ENCODE results near the gene DMRT1. TPM values are rescaled to one million over a fixed set of nuclear protein-coding genes. Genes with fewer than 3 reads are reported as not detected.
"Not testable (repeated sequence)": the region's sequence is repeated elsewhere in the genome, so short reads cannot be mapped to it uniquely, and the experiment has no call there.

Gene DMRT1
- total RNA-seq, 6 experiments from 2014 or later: not detected

DNA sequence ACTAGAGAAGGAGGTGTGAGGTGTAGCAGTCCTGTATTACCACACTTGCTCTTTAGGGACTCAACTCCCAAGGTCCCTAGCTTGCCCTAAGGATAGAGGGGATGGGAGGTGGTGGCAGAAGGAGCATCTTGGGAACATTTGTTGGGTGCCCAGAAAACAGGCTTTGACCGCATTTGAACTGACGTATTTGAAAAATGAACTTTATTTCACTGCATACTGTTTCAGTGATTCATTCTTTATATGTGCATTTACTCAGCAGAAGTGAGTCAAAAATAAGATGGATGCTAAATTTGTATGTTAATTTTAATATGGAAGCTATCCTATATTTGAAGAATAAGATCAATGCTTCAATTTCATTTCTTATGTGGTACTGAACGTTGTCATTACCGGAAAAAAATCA, 153.7 kb downstream of the DMRT1 start:
- H3K9me3 Mint-ChIP-seq: no peaks in the 10 kb centered on the region

DNA sequence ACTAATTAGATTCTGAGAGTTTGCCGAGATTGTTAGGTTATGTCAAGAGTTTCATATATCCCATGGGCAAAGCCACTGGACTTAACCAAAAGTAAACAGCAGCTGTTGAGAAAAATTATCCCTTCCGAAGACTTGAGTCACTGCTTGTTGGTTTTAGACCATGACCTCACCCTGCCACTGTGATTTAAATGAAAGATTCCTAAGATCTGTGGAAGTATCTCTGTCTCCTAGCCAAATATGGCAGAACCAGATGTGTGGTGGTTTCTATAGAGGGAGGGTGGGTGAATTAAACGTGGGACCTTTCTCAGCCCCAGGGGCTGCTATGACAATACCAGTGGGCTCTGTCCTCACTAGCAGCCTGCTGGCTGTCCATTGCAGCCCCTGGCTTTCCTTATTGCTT, 154.3 kb downstream of the DMRT1 start:
- peak overlapping the region; percentile 33; the same call in 1 of the 2 replicates for H3K27ac Mint-ChIP-seq
- peak; percentile 65 for DNase-seq
- TF ChIP-seq, protein P1, sequence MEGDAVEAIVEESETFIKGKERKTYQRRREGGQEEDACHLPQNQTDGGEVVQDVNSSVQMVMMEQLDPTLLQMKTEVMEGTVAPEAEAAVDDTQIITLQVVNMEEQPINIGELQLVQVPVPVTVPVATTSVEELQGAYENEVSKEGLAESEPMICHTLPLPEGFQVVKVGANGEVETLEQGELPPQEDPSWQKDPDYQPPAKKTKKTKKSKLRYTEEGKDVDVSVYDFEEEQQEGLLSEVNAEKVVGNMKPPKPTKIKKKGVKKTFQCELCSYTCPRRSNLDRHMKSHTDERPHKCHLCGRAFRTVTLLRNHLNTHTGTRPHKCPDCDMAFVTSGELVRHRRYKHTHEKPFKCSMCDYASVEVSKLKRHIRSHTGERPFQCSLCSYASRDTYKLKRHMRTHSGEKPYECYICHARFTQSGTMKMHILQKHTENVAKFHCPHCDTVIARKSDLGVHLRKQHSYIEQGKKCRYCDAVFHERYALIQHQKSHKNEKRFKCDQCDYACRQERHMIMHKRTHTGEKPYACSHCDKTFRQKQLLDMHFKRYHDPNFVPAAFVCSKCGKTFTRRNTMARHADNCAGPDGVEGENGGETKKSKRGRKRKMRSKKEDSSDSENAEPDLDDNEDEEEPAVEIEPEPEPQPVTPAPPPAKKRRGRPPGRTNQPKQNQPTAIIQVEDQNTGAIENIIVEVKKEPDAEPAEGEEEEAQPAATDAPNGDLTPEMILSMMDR (IDR thresholded peaks at IDR 0.05): no peak
- H3K36me3 Mint-ChIP-seq (ENCODE audit: low read depth): no peaks in the 10 kb centered on the region
- peaks cover 12% of the 10 kb centered on the region for H3K27me3 Mint-ChIP-seq (ENCODE audit: insufficient read depth)
- H3K4me3 Mint-ChIP-seq: peak overlapping the region; percentile 13; the same call in 1 of the 2 replicates
- no peaks in the 10 kb centered on the region for H3K9me3 Mint-ChIP-seq
- H3K4me1 Mint-ChIP-seq (ENCODE audit: low read depth): peaks cover 21% of the 10 kb centered on the region

More for the DNA sequence above, 153.7 kb downstream of the DMRT1 start:
- TF ChIP-seq, protein P1 (IDR thresholded peaks at IDR 0.05): no peak
- DNase-seq: no peak
- Mint-ChIP-seq H3K4me3 (peak overlapping the region; percentile 13; the same call in 1 of the 2 replicates), H3K36me3 (ENCODE audit: low read depth) (no peaks in the 10 kb centered on the region), H3K4me1 (ENCODE audit: low read depth) (peaks cover 21% of the 10 kb centered on the region), H3K27me3 (ENCODE audit: insufficient read depth) (peaks cover 18% of the 10 kb centered on the region), H3K27ac (peak overlapping the region; percentile 33; the same call in 1 of the 2 replicates)

DNA sequence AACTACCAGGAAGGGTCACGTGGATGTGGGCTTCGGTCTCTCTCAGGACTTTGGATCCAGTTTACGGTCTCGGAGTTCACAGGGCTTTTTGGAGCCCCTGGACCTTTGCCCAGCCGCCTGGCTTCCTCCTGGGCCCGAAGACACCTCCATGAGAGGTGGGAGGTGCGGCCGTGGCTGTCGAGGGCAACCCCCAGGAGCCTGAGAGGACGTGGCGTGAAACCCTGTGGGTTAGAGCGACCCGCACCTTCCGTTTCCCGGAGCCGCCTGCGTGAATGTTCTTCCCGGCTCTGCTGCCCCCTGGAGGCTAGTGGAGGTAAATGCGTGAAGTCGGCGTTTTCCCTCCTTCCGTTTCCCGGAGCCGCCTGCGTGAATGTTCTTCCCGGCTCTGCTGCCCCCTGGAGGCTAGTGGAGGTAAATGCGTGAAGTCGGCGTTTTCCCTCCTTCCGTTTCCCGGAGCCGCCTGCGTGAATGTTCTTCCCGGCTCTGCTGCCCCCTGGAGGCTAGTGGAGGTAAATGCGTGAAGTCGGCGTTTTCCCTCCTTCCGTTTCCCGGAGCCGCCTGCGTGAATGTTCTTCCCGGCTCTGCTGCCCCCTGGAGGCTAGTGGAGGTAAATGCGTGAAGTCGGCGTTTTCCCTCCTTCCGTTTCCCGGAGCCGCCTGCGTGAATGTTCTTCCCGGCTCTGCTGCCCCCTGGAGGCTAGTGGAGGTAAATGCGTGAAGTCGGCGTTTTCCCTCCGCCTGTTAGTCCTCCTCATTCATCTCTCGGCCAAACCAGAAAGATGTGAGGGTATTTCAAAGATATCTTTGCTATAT, 157.0 kb downstream of the DMRT1 start:
- TF ChIP-seq, protein P1 (IDR thresholded peaks at IDR 0.05): peak; percentile 75
- H3K27me3 Mint-ChIP-seq (ENCODE audit: insufficient read depth); H3K9me3 Mint-ChIP-seq; H3K27ac Mint-ChIP-seq; H3K36me3 Mint-ChIP-seq (ENCODE audit: low read depth); DNase-seq; H3K4me3 Mint-ChIP-seq: not testable (repeated sequence)
- peaks cover 28% of the 10 kb centered on the region for H3K4me1 Mint-ChIP-seq (ENCODE audit: low read depth)

DNA sequence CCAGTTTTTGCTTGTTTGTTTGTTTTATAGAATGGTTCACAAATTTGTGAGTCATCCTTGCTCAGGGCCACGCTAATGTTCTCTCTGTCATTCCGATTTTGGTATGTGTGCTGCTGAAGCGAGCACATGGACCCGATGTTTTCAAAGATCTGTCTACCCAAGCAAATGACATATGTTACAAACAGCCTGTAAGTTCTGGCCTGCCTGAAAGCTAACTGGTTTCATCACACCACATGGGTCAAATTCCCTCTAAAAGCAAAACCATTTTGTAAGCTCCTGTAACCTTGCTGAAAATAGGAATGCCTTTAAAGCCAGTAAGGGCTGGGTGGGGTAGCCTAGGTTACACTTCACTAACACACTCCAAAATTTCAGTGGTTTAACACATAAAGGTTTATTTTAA, 160.3 kb downstream of the DMRT1 start:
- peak; percentile 17 for DNase-seq
- H3K36me3 Mint-ChIP-seq (ENCODE audit: low read depth): no peaks in the 10 kb centered on the region

DNA sequence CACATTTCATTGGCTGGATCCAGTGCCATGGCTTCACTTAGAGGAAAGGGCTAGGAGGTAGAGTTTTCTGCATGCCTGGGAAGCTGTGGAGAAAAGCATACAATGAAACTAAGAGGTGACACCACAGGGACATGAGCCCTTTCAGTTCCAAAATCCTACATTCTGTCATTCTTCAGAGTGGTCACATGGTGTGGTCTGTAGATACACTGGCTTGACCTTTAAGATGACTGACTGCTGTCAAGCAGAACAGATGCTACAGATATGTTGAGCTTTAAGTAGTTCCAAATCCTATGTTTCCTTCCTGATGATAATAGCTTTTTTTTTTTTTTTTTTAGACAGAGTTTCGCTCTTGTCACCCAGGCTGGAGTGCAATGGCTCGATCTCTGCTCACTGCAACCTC, 161.2 kb downstream of the DMRT1 start:
- peaks cover 2% of the 10 kb centered on the region for H3K27me3 Mint-ChIP-seq (ENCODE audit: insufficient read depth)
- no peaks in the 10 kb centered on the region for H3K9me3 Mint-ChIP-seq
- H3K27ac Mint-ChIP-seq: no peak overlapping the region
- no peak for DNase-seq
- no peaks in the 10 kb centered on the region for H3K36me3 Mint-ChIP-seq (ENCODE audit: low read depth)
- H3K4me3 Mint-ChIP-seq: no peak overlapping the region
- TF ChIP-seq, protein P1 (IDR thresholded peaks at IDR 0.05): no peak
- H3K4me1 Mint-ChIP-seq (ENCODE audit: low read depth): peaks cover 14% of the 10 kb centered on the region

More for the DNA sequence above, 160.3 kb downstream of the DMRT1 start:
- Mint-ChIP-seq H3K27me3 (ENCODE audit: insufficient read depth) (peaks cover 2% of the 10 kb centered on the region), H3K27ac (no peak overlapping the region), H3K4me3 (no peak overlapping the region), H3K9me3 (no peaks in the 10 kb centered on the region), H3K4me1 (ENCODE audit: low read depth) (peaks cover 14% of the 10 kb centered on the region)
- TF ChIP-seq, protein P1 (IDR thresholded peaks at IDR 0.05): no peak
